Activated T-cell treated with anti-CD3 and anti-CD28 coated beads, Interleukin-2, amount 50 U/mL, for 72 hours (primary cell): ENCODE results near the gene FOXA3. TPM values are rescaled to one million over a fixed set of nuclear protein-coding genes. Genes with fewer than 3 reads are reported as not detected.

ENCODE experiments used
- ATAC-seq, 2 donors: fragments of 150-1000 bp; cut with Tn5 transposase; replicated peaks in 1 of 2; 2 replicates each; pipeline ENCODE4 v1.10.0; 2021; ENCODE audit warnings: moderate library complexity in 2 of 2, mild to moderate bottlenecking in 1 of 2
- DNase-seq, 2 donors: peaks; one replicate each; pipeline ENCODE4 v3.0.0; 2021 to 2022; ENCODE audit warnings: mixed read lengths in 1 of 2
- H3K27ac Mint-ChIP-seq: one replicate; pipeline ENCODE4 v1.8.0; 2022; ENCODE audit warnings: mild to moderate bottlenecking, moderate library complexity, mixed read lengths
- H3K27me3 Mint-ChIP-seq: one replicate; pipeline ENCODE4 v1.8.0; 2022; ENCODE audit warnings: low read depth, mixed read lengths
- H3K36me3 Mint-ChIP-seq, 2 donors: one replicate each; pipeline ENCODE4 v1.8.0; 2022; ENCODE audit warnings: mixed read lengths in 2 of 2, mild to moderate bottlenecking in 1 of 2; ENCODE audit not compliant: insufficient read depth in 2 of 2
- H3K4me1 Mint-ChIP-seq: one replicate; pipeline ENCODE4 v1.8.0; 2022; ENCODE audit warnings: low read depth, mixed read lengths
- H3K4me3 Mint-ChIP-seq, 2 donors: one replicate each; pipeline ENCODE4 v1.8.0; 2022; ENCODE audit warnings: mild to moderate bottlenecking in 2 of 2, mixed read lengths in 2 of 2, moderate library complexity in 2 of 2
- H3K9me3 Mint-ChIP-seq, 2 donors: one replicate each; pipeline ENCODE4 v1.8.0; 2022; ENCODE audit warnings: mixed read lengths in 2 of 2
- total RNA-seq, 2 donors: library from RNA; stranded (reverse); gene quantifications; one replicate each; pipeline ENCODE4 v1.2.3, GENCODE V29; 2022

The FOXA3 gene
- total RNA-seq, 2 donors from 2014 or later = 0.88 to 1.6 TPM

DNA sequence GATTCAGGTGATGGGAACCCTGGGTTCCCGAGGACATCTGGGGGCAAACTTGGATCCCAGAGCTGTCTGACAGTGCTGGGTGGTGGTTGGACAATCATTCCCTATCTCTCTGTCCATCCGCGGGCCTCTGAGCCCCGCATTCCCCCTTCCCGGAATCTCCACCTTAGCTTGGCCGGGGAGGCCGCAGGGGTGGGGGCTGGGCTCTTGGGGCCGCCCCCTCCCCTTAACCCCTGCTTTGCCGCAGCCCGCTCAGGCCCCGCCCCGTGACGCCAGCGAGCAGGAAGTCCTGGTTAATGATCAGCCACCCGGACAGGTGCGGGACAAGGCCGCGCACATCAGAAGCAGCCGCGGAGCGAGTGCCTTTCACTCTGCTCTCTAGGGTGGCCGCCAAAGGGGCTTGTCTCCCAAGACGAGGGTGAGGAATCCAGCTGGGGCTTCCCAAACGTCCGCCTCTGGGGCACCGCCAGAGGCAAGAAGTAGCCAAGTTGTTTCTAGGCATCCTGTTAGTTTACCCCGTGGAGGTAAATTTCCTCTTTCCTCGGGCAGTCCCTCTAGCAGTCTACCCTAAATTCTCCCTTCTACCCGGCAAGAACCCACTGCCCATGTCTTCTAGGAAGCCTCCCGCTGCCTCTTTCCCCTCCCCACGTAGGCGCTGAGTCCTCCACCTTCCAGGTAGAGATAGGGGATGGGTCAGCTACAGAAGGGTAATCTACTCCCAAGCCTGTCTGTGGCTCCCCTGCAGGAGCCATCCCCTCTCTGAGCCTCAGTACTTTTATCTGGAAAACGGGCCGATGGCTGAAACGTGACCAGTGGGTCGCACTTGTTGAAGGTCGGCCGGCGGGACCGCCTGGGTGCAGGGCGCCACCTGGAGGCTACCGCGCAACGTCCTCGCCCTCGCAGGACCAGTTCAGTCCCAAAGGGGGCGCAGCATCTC is 18.8 kb downstream of the FOXA3 start:
- H3K36me3 Mint-ChIP-seq = peaks cover 0 to 2% of the 10 kb centered on the region in 2 donors
- ATAC-seq = peak in 1 of 2 donors; percentile 27
- H3K9me3 Mint-ChIP-seq = no peaks in the 10 kb centered on the region
- peaks cover 3% of the 10 kb centered on the region for H3K27me3 Mint-ChIP-seq
- H3K27ac Mint-ChIP-seq = peak overlapping the region; percentile 10
- H3K4me3 Mint-ChIP-seq = peak overlapping the region; percentile 84 to 89
- H3K4me1 Mint-ChIP-seq = peaks cover 43% of the 10 kb centered on the region
- peak; percentile 87 to 91 for DNase-seq

DNA sequence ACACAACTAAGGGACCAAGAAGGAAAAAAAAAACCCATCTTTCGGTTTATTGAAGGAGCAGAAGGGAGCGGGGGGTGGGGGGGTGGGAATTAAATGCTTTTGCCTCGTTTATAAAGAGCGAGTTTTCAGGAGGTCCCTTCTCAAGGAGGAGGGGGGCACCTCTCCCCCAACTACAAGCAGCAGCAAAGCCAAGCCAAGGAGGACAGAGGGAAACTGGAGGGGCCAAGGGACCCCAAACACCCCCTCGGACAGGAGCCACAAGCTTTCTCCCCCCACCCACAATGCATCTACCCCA is 19.4 kb downstream of the FOXA3 start:
- DNase-seq (no peak), ATAC-seq (no peak)
- Mint-ChIP-seq H3K9me3 (no peaks in the 10 kb centered on the region), H3K4me1 (peaks cover 36% of the 10 kb centered on the region), H3K4me3 (peak overlapping the region; percentile 84 to 89), H3K27ac (peak overlapping the region; percentile 10), H3K36me3 (peaks cover 0 to 2% of the 10 kb centered on the region in 2 donors), H3K27me3 (no peaks in the 10 kb centered on the region)

DNA sequence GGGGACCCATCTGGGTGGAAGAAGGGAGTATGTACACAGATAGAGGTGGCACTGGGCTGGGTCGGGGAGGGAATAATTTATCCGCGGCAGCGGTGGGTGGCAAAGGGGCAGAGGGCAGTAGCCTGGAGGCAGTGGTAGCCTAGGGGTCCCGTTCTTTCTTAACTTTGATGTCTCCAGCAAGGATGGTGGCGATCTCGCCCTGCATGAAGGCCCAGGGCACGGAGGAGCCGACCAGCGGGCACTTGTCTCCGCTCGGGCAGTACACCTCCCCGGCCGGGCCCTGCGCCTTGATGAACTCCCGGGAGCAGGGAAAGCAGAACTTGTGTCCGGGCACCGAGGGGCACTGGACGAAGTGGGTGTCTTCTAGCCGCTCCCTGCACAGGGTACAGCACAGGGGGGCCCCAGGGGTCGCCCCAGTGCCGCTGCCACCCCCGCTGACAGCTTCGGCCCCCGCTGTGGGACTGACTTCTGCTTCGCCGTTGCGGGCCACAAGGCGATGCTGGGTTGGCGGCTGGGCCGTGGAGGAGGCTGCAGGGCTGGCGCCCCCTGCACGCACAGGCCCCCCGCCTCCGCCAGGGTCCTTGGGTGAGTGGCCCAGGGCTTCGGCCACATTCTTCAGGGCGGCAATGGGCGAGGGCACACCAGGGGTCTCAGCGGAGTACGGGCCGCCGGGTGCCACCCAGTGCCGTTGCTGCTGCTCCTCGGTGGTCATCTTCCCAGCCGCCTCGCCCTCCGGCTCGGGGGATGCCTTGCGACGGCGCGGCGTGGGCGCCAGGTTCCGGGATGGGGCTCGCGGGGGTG is 20.0 kb downstream of the FOXA3 start:
- DNase-seq = no peak
- Mint-ChIP-seq H3K4me3 (peak overlapping the region; percentile 84 to 89), H3K9me3 (no peaks in the 10 kb centered on the region), H3K27ac (no peak overlapping the region), H3K4me1 (peaks cover 34% of the 10 kb centered on the region), H3K36me3 (peaks cover 0 to 2% of the 10 kb centered on the region in 2 donors), H3K27me3 (no peaks in the 10 kb centered on the region)
- ATAC-seq = no peak

DNA sequence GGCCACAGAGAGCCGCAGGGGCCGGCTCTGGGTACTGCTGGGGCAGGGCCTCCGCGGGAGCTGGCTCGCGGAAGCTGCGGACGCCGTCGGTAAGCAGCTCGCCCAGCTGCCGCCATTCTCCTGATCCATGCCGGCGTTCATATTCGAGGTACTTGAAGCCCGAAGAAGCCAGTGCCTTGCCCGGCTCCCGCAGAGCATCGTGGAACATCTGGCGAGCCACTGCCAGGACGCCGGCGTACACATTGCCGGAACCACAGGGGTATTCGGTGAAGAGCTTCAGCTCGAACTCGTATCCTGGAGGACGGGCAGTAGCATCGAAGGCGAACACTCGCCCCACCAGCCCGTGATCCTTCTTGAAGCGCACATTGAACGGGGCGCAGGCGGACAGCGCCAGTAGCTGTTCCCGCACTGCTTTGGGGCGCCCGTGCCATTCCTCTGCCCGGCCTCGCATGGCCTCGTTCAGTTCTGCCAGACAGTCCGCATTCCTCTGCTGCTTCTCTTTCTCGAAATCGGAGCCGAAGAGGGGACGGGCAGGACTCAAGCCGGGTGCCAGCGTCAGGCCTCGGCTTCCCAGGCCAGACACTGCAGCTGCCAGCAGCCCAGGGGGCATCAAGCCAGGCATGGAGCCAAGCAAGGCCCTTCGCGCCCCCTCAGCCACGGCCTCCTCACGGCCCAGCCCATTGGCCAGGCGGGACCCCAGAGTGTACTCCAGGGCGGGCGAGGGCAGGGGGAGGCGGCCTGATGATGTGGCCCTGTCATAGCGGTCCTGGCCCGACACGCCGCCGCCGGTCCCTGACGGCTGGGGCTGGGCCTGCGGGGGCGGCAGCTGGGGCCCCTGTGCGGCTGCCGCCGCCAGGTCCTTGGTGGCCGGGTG is 20.8 kb downstream of the FOXA3 start:
- peak; percentile 49 to 50 for DNase-seq
- H3K36me3 Mint-ChIP-seq = peaks cover 0 to 2% of the 10 kb centered on the region in 2 donors
- ATAC-seq = peak in 1 of 2 donors; percentile 3
- no peak overlapping the region for H3K27ac Mint-ChIP-seq
- no peaks in the 10 kb centered on the region for H3K9me3 Mint-ChIP-seq
- H3K27me3 Mint-ChIP-seq = no peaks in the 10 kb centered on the region
- H3K4me1 Mint-ChIP-seq = peaks cover 34% of the 10 kb centered on the region
- H3K4me3 Mint-ChIP-seq = peak overlapping the region; percentile 66 to 74

DNA sequence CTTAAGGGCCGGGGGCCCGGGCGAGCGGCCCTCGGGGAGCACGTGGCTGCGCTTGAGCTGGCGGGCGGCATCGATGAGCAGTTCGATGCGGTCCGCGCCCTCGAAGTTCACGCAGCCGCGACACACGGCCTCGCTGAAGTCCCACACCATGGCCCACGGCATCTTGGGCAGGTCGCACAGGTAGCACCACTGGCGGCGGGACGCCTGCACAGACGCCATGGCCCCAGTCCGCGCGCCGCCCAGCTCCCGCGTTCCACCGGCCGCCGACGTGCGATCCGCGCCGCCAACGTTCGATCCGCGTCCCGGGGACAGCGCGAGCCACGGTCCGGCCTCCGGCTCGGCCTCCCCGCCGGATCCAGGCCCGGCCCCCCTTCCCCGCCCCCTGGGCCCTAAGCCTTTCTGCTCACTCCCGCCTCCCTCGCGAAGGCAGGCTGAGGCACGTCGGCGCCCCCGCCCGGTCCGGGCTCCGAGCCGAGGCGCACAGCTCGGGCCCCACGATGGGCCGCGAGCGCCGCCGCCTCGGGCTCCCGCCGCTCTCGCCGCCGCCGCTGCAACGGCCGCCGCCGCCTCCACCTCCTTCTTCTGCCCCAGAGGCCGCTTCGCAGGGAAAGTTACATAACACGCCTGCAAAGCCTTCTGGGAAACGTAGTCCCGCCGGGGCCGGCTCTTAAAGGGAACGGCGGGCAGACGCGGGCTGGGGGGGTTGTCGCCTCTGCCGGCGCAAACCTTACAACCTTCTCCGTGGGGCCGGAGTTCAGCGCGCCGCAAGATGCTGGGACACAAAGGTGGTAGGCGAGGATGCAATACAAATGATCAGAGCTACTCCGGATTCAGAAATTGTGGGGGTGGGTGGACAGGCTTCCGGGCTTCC is 21.7 kb downstream of the FOXA3 start, which contains the start of gene IRF2BP1:
IRF2BP1 (minus strand) TSS at position 586 of the 871 bp plus-strand sequence; CDS start at position 219, 367 bp downstream.
- Mint-ChIP-seq H3K4me1 (peaks cover 34% of the 10 kb centered on the region), H3K36me3 (peaks cover 0 to 2% of the 10 kb centered on the region in 2 donors), H3K9me3 (no peaks in the 10 kb centered on the region), H3K4me3 (peak within 1 kb of the TSS; percentile 99 to 100), H3K27ac (peak within 1 kb of the TSS; percentile 96), H3K27me3 (no peaks in the 10 kb centered on the region)
- peak; percentile 91 to 95 for DNase-seq
- ATAC-seq = peak; percentile 76

DNA sequence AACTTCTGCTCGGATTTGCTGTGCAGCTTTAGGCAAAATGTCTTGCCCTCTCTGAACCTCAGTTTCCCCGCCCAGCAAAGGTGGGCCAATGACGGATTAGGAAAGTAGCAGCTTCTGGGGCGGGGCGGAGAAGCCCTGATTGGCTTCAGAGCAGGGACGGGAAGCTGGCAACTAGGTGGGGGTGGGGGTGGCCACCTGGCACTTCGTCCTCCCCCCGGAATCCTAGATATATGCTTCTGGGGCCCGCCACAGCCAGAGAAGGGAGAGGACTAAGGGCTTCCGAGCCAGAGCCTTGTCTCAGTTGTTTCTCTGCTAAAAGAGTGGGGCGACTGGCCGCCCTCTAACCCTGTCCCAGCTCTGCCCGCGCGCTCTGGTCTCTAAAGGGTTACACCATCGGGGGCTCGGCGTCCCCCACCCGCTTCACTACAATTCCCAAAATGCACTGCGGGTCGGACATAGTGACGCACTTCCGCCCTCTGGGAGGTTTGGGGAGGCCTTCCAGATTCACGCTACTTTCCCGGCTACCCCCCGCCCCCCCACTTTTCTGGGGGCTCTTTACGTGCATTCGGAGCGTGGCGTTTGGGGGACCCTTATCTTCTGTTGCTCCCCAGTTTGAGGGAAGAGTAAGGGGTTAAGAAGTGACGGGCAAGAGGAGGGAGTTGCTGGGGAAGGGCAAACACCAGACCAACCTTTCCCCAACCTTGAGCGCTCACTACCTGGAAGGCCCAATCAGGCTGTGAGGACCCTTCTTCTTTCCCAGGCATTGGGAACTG is 22.5 kb downstream of the FOXA3 start:
- Mint-ChIP-seq H3K4me1 (peaks cover 29% of the 10 kb centered on the region), H3K9me3 (no peaks in the 10 kb centered on the region), H3K4me3 (peak overlapping the region; percentile 99 to 100), H3K36me3 (peaks cover 0 to 2% of the 10 kb centered on the region in 2 donors), H3K27me3 (no peaks in the 10 kb centered on the region), H3K27ac (peak overlapping the region; percentile 96)
- peak; percentile 89 to 95 for DNase-seq
- peak; percentile 83 to 84 for ATAC-seq

DNA sequence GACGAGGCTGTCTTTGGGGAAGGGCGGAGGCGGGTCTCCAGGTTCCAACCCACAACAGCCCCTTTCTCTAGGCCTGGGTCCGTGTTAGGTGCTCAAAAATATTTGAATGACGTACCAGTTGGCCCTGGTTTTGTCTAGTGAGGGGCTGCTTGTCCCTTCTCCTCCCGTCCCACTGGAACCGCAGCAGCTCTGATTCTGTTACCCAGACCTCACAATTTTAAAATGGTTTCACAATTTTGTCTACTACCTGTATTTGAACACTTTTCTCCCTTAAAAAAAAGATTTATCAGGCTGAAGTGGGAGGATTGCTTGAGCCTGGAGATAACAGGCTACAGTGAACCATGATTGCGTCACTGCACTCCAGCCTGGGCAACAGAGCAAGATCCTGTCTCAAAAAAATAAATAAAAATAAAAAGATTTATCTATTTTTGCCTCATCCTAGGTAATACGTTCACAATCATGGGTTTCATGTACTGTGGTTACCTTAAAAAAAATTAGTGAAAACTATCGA is 23.1 kb downstream of the FOXA3 start:
- H3K36me3 Mint-ChIP-seq = peaks cover 0 to 2% of the 10 kb centered on the region in 2 donors
- H3K27ac Mint-ChIP-seq = peak overlapping the region; percentile 96
- peaks cover 23% of the 10 kb centered on the region for H3K4me1 Mint-ChIP-seq

DNA sequence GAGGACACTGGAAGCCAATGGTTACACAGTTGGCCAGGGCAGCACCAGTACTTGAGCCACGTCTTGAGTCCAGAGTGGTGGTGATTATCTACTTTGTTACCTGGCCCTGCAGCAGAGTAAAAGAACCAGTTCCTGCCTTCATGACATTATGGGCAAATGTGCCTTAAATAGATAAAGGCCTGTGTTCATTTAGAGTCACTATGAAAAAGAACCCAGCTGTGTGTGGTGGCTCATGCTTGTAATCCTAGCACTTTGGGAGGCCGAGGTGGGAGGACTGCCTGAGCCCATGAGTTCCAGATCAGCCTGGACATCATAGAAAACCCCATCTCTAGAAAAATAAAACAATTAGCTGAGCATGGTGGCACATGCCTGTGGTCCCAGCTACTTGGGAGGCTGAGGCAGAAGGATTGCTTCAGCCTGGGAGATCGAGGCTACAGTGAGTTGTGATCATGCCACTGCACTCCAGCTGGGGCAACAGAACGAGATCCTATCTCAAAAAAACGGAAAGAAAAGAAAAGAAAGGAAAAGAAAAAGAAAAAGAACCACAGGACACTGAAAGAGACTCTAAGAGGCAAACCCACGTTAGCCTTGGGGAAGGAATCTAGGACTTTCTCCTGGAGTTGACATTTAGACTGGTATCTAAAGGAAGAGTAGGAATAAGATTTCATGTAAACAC is 25.2 kb downstream of the FOXA3 start:
- H3K4me3 Mint-ChIP-seq = no peak overlapping the region
- no peaks in the 10 kb centered on the region for H3K9me3 Mint-ChIP-seq
- H3K36me3 Mint-ChIP-seq = no peaks in the 10 kb centered on the region
- peaks cover 16% of the 10 kb centered on the region for H3K4me1 Mint-ChIP-seq
- no peaks in the 10 kb centered on the region for H3K27me3 Mint-ChIP-seq
- ATAC-seq (no peak), DNase-seq (no peak)
- no peak overlapping the region for H3K27ac Mint-ChIP-seq

More for the DNA sequence above, 23.1 kb downstream of the FOXA3 start:
- Mint-ChIP-seq H3K27me3 (no peaks in the 10 kb centered on the region), H3K4me3 (peak overlapping the region; percentile 99 to 100), H3K9me3 (no peaks in the 10 kb centered on the region)
- DNase-seq (no peak), ATAC-seq (no peak)

DNA sequence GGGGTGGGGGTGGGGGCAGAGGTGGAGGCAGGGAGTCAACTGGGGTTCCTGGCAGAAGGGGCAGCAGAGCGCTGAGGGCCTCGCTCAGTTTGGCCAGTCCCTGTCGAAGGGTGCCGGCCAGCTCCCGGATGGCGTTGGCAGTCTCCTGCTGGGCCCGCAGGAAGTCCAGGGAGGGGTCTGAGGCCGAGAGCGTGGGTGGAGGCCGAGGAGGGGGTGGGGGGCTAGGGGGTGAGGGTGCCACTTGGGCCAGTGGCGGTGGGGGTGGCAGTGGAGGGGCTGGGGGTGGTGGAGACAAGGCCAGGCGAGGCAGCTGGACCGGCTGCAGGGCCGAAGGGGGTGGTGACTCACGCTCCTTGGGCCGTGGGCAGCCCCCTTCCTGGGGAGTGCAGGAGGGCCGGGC is 26.8 kb downstream of the FOXA3 start:
- DNase-seq = no peak
- Mint-ChIP-seq H3K9me3 (no peaks in the 10 kb centered on the region), H3K4me1 (peaks cover 11% of the 10 kb centered on the region), H3K27me3 (no peaks in the 10 kb centered on the region), H3K27ac (no peak overlapping the region), H3K4me3 (no peak overlapping the region), H3K36me3 (peaks cover 0 to 8% of the 10 kb centered on the region in 2 donors)
- ATAC-seq = no peak

DNA sequence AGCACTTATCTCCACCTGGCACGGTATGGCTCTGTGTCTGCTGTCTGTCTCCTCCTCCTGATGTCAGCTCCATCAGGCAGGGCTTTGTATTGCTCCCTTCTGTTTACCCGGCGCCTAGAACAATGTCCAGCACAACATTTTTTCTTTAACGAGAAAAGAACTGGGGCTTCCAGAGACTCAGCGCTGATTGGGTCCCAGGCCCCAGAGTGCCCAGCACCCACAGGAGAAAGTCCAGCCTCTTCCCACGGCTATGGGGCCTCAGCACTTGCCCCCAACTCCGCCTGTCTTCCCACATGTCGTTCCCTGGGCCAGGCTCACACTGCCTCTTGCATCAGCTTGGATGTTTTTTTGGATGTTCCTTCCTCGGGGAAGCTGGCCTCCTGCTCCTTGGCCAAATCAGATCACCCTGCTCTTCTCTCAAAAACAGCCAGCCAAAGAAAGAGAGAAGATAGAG is 31.4 kb downstream of the FOXA3 start:
- Mint-ChIP-seq H3K27me3 (no peaks in the 10 kb centered on the region), H3K27ac (no peak overlapping the region), H3K9me3 (no peaks in the 10 kb centered on the region), H3K36me3 (peaks cover 5 to 11% of the 10 kb centered on the region in 2 donors), H3K4me3 (no peak overlapping the region), H3K4me1 (peaks cover 12% of the 10 kb centered on the region)
- no peak for DNase-seq
- no peak for ATAC-seq
